ENCODE results near the gene PATE4. TPM values are rescaled to one million over a fixed set of nuclear protein-coding genes. Genes with fewer than 3 reads are reported as not detected.

Gene PATE4, protein sequence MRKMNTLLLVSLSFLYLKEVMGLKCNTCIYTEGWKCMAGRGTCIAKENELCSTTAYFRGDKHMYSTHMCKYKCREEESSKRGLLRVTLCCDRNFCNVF
- not detected in 2 replicates for polyA plus RNA-seq (2012; rRNA removed)
- not detected in 2 replicates for polyA plus RNA-seq (2012; cell fraction: cytosol; rRNA removed)
- polyA plus RNA-seq (2012; cell fraction: nucleus; rRNA removed), result not detected in 2 replicates

- no peak for DNase-seq
- Histone ChIP-seq H3K9me3 (no peaks in the 10 kb centered on the region), H3K9me2 (no peaks in the 10 kb centered on the region), H3F3A (replicated peaks; ENCODE audit: insufficient read depth) (no peaks in the 10 kb centered on the region), H3K27me3 (ENCODE audit: insufficient read depth) (no peaks in the 10 kb centered on the region), H4K20me1 (ENCODE audit: insufficient read depth) (no peaks in the 10 kb centered on the region), H3K4me1 (ENCODE audit: control insufficient read depth in 1 of 2, insufficient read depth in 2 of 2, low read depth in 1 of 2, low read length in 1 of 2) (no peaks in the 10 kb centered on the region), H3K4me3 (ENCODE audit: low read depth in 2 of 2, low read length in 1 of 2) (no peak within 1 kb of the TSS), H3K9ac (no peak within 1 kb of the TSS), H3K79me2 (ENCODE audit: insufficient read depth) (no peaks in the 10 kb centered on the region), H2AFZ (ENCODE audit: low read depth) (no peak within 1 kb of the TSS), H3K27ac (ENCODE audit: low read depth in 2 of 2, low read length in 1 of 2) (no peak within 1 kb of the TSS), H3K4me2 (no peak within 1 kb of the TSS), H3K36me3 (replicated peaks in 1 of 2; ENCODE audit: control insufficient read depth in 1 of 2, insufficient read depth in 2 of 2, low read length in 1 of 2) (no peaks in the 10 kb centered on the region)
- CTCF ChIA-PET, result no interaction called here
- 3% methylated on average over 3 of the region's 3 CpGs for WGBS (ENCODE audit: low lambda C conversion rate)
- POLR2A ChIA-PET, result no interaction called here
- TF ChIP-seq EP300 (IDR thresholded peaks at IDR 0.05; ENCODE audit: borderline replicate concordance in 1 of 2, low read depth in 1 of 2, low read length in 1 of 2) (no peak), MXI1 (IDR thresholded peaks at IDR 0.05; ENCODE audit: low read depth, low read length) (no peak), TEAD4 (IDR thresholded peaks at IDR 0.05; ENCODE audit: borderline replicate concordance, insufficient read depth) (no peak), SIN3A (IDR thresholded peaks at IDR 0.05; ENCODE audit: borderline replicate concordance, low read depth, low read length) (no peak), RFX5 (IDR thresholded peaks at IDR 0.05; ENCODE audit: low read length) (no peak), SMC3 (IDR thresholded peaks at IDR 0.05; ENCODE audit: low read depth, low read length) (no peak), EZH2phosphoT487 (IDR thresholded peaks at IDR 0.05; ENCODE audit: borderline replicate concordance, low read depth) (no peak), NFIC (IDR thresholded peaks at IDR 0.05; ENCODE audit: borderline replicate concordance) (no peak)
- TF ChIP-seq, protein P1, sequence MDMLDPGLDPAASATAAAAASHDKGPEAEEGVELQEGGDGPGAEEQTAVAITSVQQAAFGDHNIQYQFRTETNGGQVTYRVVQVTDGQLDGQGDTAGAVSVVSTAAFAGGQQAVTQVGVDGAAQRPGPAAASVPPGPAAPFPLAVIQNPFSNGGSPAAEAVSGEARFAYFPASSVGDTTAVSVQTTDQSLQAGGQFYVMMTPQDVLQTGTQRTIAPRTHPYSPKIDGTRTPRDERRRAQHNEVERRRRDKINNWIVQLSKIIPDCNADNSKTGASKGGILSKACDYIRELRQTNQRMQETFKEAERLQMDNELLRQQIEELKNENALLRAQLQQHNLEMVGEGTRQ (IDR thresholded peaks at IDR 0.05; ENCODE audit: borderline replicate concordance, low read depth, low read length), result no peak
These were observed at the start of gene PATE4 for GRCh38 chr11:125833016-125833415. Gene PATE4 (plus strand): TSS chr11:125833316. CDS start chr11:125833360, 44 bp downstream.

DNA sequence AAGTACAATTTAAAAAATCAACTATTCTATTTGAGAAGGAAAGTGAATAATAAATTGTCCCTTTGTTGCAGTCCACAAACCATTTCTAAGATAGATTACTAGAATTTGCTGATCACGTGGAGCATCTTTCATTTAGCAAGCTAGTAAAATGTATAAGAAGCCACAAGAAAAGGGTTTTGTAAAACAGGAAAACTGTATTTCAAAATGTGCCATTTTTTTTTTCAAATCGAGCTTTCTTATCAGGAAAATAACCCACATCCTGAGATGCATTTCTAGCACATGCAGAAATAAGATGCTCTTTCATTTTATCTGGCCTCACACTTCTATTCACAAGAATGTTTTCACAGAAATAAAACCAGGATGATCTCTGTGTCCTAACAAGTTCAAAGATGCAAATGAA lies 48.4 kb upstream of the PATE4 start:
- no peaks in the 10 kb centered on the region for H3K79me2 ChIP-seq (ENCODE audit: insufficient read depth)
- no peak overlapping the region for H3K4me3 ChIP-seq (ENCODE audit: low read depth in 2 of 2, low read length in 1 of 2)
- H3K36me3 ChIP-seq (replicated peaks in 1 of 2; ENCODE audit: control insufficient read depth in 1 of 2, insufficient read depth in 2 of 2, low read length in 1 of 2), result no peaks in the 10 kb centered on the region
- ChIA-PET POLR2A (no interaction called here), CTCF (no interaction called here)
- H3K9me3 ChIP-seq, result no peaks in the 10 kb centered on the region
- no peaks in the 10 kb centered on the region for H4K20me1 ChIP-seq (ENCODE audit: insufficient read depth)
- H3K27ac ChIP-seq (ENCODE audit: low read depth in 2 of 2, low read length in 1 of 2), result no peak overlapping the region
- no peak for DNase-seq
- H3K4me1 ChIP-seq (ENCODE audit: control insufficient read depth in 1 of 2, insufficient read depth in 2 of 2, low read depth in 1 of 2, low read length in 1 of 2), result no peaks in the 10 kb centered on the region
- no peaks in the 10 kb centered on the region for H3K27me3 ChIP-seq (ENCODE audit: insufficient read depth)
- H3K9me2 ChIP-seq, result no peaks in the 10 kb centered on the region
- no peak overlapping the region for H3K4me2 ChIP-seq
- no peak overlapping the region for H2AFZ ChIP-seq (ENCODE audit: low read depth)
- no peak overlapping the region for H3K9ac ChIP-seq
- TF ChIP-seq, protein P1 (IDR thresholded peaks at IDR 0.05; ENCODE audit: borderline replicate concordance, low read depth, low read length), result no peak
- TF ChIP-seq TAF1 (IDR thresholded peaks at IDR 0.05; ENCODE audit: borderline replicate concordance, low read depth, low read length) (no peak), GATA2 (CRISPR knock-in tag; IDR thresholded peaks at IDR 0.05) (no peak), NRF1 (IDR thresholded peaks at IDR 0.05; ENCODE audit: low read depth, low read length) (no peak), EZH2phosphoT487 (IDR thresholded peaks at IDR 0.05; ENCODE audit: borderline replicate concordance, low read depth) (no peak), EP300 (IDR thresholded peaks at IDR 0.05; ENCODE audit: borderline replicate concordance in 1 of 2, low read depth in 1 of 2, low read length in 1 of 2) (no peak), MXI1 (IDR thresholded peaks at IDR 0.05; ENCODE audit: low read depth, low read length) (no peak), TCF12 (IDR thresholded peaks at IDR 0.05) (no peak), MEF2A (IDR thresholded peaks at IDR 0.05; ENCODE audit: borderline replicate concordance, low read depth) (no peak), CHD2 (IDR thresholded peaks at IDR 0.05; ENCODE audit: low read length, partially characterized antibody) (no peak), GABPA (IDR thresholded peaks at IDR 0.05; ENCODE audit: low read depth) (no peak), RAD21 (IDR thresholded peaks at IDR 0.05; ENCODE audit: low read length) (no peak), NFIC (IDR thresholded peaks at IDR 0.05; ENCODE audit: borderline replicate concordance) (no peak), CTCF (IDR thresholded peaks at IDR 0.05) (no peak), FOSL2 (IDR thresholded peaks at IDR 0.05; ENCODE audit: borderline replicate concordance, low read depth) (no peak), RXRA (IDR thresholded peaks at IDR 0.05; ENCODE audit: borderline replicate concordance, low read depth) (no peak), FOXM1 (IDR thresholded peaks at IDR 0.05; ENCODE audit: low read depth) (no peak), TEAD4 (IDR thresholded peaks at IDR 0.05; ENCODE audit: borderline replicate concordance, insufficient read depth) (no peak), JUND (IDR thresholded peaks at IDR 0.05) (no peak), FOXJ3 (CRISPR knock-in tag; IDR thresholded peaks at IDR 0.05) (no peak)
- no peaks in the 10 kb centered on the region for H3F3A ChIP-seq (replicated peaks; ENCODE audit: insufficient read depth)
- WGBS (ENCODE audit: low lambda C conversion rate), result 1% methylated on average over 2 of the region's 2 CpGs
